NCI-H1092 (cell line): Measurements from ENCODE around the gene RPS29.
"Not testable (repeated sequence)": the region's sequence is repeated elsewhere in the genome, so short reads cannot be mapped to it uniquely, and the experiment has no call there.

Experiments
- DNase-seq: peaks from one replicate; lab custom pipeline; 2025; lab: John Stamatoyannopoulos, UW

Gene RPS29

DNA sequence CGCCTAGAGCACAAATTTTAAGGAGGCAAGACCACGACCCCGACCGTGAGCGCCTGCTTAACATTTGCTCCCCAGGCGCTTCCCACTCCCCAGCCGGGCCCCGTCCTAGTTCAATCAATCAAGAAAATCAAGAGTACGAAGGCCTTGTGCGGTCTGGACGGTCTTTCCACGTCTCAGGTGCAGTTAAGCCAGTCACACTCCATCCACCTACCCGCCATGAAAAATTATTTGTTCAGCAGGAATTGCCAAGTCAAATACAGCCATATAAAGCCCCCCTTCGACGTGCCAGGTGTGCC lies 12.0 kb upstream of the RPS29 start:
- DNase-seq: peak; percentile 57

DNA sequence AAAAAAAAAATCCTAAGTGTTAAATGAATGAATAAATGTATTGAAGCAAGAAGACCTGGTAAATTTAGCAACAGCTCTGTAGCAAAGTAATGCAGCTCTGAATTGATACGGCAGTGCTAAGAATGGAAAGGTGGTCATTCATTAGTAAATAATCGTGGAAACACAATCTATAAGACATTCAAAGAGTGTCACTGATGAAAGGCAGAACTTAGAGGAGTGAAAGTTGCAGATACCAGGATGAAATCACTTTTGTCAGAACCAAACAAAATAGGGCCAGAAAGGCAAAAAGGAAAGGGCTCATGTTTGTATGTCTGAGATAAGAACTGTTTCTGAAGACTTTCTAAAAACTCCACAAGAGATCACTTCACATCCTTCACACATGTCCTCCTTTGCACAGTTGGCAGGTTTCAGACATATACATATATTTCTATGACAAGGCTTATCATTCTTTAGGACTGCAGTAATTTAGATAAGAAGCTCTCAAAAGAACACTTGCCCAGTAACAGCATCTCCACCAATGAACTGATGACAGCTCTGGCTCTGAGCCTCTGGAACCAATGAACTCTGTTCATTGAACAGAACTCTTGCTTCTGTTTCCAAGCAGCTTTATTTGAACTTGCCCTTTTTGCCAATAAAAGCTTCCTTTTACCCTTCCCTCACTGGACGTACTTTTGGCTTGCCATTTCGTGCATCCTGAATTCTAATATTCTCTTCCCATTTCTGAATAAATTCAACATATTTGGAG lies 8.3 kb upstream of the RPS29 start:
- DNase-seq: no peak

DNA sequence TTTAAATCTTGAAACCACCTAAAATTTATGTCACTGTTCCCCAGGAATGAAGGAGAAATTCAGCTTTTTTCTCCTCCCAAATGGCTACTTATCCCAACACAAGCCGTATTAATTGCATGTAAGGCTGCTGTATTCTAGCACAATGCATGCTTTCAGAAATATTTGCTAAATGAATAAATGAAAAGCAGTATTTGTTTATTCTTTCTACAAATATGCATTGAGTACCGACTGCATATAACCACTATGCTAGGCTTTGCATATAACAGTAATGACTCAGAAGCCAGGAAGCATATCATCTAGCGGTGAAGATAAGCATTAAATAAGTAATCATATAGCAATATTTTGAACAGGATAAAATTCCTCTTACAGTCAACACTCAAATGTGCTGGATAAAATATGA lies 6.8 kb upstream of the RPS29 start:
- DNase-seq: no peak

DNA sequence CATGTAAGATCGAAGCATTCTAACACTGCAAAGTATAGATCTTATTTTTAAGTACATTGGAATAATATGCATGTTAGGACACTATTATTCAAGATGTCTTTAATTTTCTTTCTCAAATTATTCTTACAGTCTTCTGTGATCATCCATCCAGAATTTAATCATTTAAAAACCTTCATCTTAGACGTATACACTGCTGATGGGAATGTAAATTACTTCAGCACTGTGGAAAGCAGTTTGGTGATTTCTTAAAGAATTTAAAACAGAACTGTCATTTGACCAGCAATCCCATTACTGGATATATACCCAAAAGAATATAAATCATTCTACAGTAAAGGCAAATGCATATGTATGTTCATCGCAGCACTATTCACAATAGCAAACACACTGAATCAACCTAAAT lies 3.2 kb upstream of the RPS29 start:
- no peak for DNase-seq

DNA sequence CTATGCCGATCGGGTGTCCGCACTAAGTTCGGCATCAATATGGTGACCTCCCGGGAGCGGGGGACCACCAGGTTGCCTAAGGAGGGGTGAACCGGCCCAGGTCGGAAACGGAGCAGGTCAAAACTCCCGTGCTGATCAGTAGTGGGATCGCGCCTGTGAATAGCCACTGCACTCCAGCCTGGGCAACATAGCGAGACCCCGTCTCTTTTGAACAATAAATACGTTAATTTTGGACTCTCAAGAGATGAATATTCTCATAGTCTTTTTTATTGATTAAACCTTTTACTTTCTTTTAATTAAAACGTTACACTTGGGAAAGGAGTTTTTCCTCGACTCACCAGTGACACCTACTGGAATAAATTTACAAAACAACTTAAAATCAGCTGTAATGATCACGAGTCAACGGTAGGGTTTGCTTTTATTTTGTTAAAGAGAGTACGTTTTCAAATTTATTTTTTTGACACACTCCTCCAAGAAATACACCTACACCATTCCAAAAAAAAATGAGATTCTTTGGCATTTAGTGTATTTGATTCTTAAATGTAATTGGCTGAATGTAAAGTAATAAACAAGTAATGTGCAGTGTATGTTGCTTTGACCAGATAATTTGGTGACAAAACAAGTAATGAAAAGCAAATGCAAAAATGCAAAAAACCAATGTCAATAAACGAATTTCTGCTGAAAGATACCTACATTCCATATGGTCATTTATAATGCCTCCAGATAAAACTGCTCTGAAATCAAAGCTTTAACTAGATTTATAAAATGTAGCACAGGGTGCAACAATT lies 687 bp upstream of the RPS29 start:
- DNase-seq: peak; percentile 48

DNA sequence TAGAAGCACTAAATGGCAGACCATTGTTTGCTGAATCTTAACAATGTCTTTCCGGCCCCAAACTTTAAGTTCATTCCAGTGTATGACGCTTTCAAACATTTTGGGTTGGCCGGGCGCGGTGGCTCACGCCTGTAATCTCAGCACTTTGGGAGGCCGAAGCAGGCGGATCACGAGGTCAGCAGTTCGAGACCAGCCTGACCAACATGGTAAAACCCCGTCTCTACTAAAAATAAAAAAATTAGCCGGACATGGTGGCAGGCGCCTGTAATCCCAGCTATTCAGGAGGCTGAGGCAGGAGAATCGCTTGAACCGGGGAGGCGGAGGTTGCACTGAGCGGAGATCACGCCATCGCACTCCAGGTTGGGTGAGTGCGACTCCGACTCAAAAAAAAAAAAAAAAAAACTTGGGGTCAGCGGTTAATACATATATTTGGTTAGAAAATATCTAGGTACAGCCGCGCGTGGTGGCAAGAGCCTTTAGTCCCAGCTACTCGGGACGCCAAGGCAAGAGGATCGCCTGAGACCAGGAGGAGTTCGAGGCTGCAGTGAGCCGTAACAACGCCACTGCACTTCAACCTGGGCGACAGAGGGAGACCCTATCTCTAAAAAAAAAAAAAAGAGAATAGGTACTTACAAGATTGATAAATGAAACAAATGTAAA lies 1.1 kb downstream of the RPS29 start:
- not testable (repeated sequence) for DNase-seq

DNA sequence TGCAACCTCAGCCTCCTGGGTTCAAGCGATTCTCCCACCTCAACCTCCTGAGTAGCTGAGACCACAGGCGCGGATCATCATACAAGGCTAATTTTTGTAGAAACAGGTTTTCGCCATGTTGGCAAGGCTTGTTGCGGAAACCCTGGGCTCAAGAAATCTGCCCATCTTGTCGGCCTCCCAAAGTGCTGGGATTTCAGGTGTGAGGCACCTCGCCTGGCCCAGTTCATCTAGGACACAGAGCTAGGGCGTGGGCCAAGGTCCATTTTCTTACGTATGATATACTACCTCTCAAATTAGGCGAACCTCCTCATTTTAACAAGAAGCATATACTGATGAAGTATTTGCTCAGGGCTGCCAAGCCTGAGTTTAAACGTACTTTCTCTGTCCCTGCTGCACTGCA lies 2.1 kb downstream of the RPS29 start:
- no peak for DNase-seq

DNA sequence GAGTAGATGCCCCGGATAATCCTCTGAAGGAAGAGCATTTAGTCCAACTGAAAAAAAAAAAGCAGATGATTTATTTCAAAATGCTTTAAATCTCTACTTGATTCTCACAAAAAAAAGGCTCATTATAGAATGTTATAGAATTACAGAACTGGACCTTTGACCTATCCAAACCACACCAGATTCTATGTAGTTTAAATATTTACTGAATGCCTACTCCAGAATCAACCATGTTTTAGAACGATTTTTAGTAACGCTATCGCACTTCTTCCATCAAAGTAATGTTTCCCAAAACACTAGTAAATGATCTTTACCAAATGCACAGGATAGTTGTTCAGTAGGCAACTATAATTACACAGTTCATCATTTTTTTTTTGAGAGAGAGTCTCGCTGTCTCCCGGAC lies 2.6 kb downstream of the RPS29 start:
- DNase-seq: no peak

DNA sequence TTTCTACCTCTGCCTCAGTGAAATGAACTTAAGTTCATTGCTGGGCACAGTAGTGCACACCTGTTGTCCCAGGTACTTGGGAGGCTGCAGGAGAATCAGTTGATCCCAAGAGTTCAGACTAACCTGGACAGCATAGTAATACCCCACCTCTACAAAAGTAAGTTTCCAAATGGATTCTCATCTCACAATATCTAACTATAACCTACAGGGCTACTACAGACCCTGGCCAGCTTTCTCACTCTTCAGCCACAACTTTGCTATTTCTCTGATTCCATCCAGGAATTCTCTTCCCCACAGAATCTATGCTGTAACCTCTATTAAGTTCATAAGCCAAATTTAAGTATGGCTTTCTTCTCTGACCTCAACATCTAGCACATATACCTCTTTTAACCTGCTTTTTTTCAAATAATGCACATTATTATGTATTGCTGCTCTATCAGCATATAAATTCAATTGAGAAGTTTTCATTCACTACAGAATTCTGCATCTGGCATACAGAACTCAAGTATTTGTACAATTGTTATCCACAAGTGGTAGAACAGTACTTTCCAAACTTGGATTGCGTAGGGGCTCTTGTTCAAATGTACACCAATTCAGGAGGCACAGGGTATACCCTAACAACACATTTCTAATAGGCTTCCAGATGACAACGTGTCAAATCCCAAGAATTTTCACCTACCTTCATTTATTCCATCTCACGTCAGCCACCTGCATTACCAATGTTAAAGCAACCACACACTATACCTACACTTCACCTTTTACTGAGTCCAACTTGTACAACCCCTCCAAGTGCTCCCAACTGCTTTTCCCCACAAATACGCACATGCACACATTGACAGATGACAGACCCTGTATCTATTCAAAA lies 3.8 kb downstream of the RPS29 start:
- no peak for DNase-seq

DNA sequence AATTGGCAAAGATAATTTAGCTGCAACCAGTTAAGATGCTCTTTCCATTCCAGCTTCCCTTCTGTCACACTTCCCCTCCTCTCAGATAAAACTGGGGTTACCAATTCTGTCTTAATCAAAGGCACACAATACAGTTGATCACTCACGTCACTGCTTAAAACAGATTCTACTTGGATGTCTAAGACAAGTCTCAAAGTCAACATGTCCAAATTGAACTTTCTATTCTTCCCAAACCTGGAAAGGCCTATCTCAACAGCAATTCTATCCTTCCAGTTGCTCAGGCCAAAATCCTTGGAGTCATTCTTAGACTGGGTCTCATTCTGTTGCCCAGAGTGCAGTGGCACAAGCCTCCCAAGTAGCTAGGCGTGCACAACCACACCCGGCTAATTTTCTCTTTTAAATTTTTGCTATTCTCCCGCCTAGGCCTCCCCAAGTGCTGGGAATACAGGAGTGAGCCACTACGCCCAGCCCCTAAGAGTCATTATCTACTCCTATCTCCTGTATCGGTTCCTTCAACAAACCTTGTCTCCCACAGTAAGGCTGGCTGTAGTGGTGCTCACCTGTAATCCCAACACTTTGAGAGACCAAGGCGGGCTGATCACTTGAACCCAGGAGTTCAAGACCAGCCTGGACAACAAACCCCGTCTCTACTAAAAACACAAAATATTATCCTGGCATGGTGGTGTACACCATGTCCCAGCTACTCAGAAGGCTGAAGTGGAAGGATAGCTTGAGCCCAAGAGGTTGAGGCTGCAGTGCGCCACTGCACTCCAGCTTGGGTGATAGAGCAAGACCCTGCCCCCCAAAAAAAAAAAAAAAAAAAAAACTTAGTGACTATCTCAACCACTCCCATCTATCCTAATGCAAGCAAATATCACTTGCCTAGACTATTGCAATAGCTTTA lies 4.7 kb downstream of the RPS29 start:
- no peak for DNase-seq

DNA sequence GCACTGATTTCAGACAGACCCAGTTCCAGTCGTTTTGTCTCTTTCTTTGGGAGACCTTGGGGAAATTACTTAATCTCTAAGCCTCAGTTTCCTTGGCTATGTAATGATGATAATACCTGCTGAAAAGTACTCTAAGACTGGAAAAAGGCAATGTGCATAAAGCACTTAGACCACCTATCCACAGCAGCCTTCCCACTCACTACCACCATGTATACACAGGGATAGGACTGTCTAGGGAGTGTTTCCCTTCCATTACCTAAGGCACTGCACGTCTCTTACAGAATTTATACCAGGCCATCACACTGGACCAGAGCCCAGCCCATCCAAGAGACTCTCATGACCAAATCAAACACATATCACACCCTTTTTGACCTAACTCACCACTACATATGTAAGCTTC lies 6.3 kb downstream of the RPS29 start:
- no peak for DNase-seq

DNA sequence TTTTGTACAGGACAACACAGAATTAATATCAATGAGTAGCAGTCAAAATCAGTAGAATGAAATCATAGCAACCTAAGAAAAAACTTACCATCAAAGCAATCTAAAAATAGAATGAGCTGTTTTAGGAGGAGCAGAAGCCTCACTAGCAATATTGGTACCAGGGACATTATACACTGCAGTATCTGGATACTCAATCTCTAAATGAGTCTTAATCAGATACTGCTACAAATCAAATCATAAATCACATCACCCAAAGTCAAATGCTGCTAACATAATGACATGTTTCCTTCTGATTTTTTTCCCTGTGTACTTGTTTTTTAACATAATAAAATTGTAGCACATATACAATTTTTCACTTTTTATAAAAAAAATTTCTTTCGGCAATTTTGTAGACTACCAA lies 8.0 kb downstream of the RPS29 start:
- DNase-seq: no peak

DNA sequence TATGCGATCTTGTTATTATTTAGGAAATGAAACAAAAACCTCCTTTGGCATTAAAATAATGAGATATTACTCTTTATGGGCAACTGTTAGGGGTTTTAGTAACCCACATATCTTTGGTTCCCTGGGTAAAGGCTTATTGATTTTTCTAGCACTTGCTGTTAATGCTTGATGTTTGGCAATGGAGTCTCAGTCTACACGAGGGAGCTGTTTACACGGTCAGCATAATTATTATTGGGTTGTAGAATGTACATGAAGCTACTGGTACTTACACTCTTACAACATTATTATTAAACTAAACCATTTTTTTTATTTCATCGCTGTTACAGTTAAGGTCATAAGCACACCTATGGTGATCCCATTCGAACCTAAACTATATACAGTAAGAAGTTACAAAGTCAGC lies 12.1 kb downstream of the RPS29 start:
- no peak for DNase-seq

DNA sequence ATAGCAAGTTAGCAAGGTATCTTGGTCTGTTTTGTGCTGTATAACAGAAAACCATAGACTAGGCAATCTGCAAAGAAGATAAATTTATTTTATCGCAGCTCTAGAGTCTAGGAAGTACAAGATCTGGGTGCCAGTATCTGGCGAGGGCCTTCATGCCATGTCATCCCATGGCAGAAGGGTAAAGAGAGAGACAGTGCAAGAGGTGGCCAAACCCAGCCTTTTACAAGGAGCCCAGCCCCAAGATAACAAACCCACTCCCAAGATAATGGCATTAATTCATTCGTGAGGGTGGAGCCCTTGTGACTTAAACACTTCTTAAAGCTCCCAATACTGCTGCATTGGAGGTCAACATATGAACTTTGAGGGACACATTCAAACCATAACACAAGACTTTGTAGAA lies 16.9 kb downstream of the RPS29 start:
- no peak for DNase-seq

DNA sequence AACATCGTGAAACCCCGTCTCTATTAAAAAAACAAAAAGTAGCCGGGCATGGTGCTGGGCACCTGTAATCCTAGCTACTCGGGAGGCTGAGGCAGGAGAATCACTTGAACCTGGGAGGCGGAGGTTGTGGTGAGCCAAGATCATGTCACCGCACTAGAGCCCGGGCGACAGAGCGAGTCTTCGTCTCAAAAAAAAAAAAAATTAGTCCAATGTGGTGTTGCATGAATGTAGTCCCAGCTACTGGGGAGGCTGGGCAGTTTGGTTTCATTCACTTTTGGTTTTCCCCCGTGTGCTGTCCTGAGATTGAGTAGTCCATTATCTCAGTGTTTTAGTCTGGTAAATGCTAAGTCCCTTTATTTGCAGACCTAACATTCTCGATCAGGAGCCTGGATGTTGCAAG lies 19.5 kb downstream of the RPS29 start:
- no peak for DNase-seq

DNA sequence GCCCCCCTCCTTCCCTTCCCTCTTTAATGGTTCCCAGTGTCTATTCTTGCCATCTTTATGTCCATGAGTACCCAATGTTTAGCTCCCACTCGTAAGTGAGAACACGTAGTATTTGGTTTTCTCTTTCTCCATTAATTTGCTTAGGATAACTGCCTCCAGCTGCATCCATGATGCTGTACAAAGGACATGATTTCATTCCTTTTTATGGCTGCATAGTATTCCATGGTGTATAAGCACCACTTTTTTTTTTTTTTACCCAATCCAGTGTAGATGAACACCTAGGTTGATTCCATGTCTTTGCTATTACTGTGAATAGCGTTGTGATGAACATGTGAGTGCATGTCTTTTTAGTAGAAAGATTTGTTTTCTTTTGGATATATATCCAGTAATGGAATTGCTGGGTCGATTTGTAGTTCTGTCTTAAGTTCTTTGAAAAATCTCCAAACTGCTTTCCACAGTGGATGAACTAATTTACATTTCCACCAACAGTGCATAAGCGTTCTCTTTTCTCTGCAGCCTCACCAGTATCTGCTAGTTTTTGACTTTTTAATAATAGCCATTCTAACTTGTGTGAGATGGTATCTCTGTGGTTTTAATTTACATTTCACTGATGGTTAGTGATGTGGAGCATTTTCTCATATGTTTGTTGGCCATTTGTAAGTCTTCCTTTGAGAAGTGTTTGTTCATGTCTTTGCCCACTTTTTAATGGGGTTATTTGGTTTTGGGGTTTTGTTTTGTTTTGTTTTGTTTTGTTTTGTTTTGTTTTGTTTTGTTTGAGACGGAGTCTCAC lies 26.0 kb downstream of the RPS29 start:
- DNase-seq: no peak

DNA sequence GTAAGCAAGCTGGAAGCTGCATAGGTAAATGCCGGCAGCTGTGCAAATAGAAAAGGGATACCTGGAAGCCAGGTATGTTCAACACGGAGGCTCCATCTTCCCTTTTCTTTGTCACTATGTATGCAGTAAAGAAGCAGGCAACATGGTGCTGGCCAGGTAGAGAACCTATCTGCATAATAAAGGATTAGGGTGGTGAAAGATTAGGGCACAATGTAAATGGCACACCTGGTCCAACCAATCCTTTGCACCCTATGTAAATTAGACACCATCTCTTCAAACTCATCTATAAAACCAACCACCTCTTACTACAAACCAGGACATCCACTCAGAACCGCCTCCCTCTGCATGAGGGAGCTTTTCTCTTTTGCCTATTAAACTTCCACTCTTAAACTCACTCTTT lies 32.3 kb downstream of the RPS29 start:
- no peak for DNase-seq

DNA sequence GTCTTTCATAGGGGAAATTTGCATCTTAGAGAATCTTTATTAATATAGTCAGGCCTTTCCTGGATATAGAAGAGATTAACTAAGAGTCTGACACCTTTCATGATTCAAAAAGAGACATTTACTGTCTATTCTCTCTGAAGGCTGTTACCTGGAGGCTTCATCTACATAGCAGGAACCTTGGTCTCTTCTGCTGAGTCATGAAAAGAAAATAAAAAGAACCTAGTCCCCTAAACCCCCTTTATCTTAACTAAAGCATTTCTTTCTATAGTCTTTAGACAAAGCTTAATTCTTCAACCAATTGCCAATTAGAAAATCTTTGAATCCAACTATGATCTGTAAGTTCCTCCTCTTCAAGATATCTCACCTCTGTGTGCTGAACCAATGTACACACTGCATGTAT lies 33.1 kb downstream of the RPS29 start:
- DNase-seq: no peak

DNA sequence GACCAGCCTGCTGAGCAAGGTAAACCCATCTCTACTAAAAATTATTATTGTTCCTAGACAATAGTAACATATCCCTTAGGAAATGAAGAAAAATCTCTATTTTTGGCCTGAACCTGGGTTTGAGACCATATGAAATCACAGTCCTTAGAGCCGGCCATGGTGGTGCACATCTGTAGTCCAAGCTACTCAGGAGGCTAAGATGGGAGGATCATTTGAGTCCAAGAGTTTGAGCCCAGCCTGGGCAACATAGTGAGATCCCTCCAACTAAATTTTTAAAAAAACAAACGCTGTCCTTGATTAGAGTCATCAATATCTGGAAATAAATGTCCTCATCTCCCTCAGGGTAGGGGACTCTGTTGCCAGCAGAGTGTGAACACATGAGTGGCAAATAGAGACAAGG lies 34.6 kb downstream of the RPS29 start:
- no peak for DNase-seq
